GM12891 (cell line): Measurements from ENCODE around the gene NEMF.

Experiments
- PAX5 ChIP-seq: IDR thresholded peaks from 2 replicates; pipeline ENCODE4 v1.6.1; 2011; ENCODE audit warnings: low read length, moderate library complexity, mild to moderate bottlenecking; ENCODE audit not compliant: insufficient read depth, severe bottlenecking
- POLR2A ChIP-seq: IDR thresholded peaks from 2 replicates; pipeline ENCODE4 v1.6.1; 2011; ENCODE audit warnings: low read depth, low read length, control low read depth
- POLR2AphosphoS5 ChIP-seq: IDR thresholded peaks from 2 replicates; pipeline ENCODE4 v1.6.1; 2011; ENCODE audit warnings: low read depth, low read length, control low read depth

DNA sequence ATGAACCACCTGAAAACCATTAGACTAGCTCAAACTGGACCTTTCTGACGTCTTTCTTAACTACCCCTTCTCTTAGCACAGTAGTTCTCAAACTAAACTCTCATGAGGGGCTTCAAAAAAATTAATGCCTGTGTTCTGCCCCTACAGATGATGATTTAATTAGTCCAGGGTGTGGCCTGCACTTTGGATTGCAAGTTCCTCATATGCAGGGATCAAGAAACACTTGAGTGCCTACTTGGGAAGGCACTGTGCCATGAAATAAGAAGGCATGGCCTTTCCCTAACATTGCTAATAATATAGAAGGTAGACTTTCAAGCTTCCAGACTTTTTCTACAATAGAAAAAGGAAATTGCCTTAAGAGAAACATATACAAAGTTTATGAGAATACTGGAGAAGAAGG, 107.4 kb downstream of the NEMF start:
- TF ChIP-seq POLR2AphosphoS5 (no peak), POLR2A (no peak), PAX5 (no peak)
